ENCODE measurements around the gene ZSWIM4. TPM values are rescaled to one million over a fixed set of nuclear protein-coding genes. Genes with fewer than 3 reads are reported as not detected.

The ZSWIM4 gene
- total and polyA plus RNA-seq, 2 of the 4 experiments (the other 2 are of a cell fraction): 2.2 to 6.2 TPM

- Histone ChIP-seq H3K4me3 (ENCODE audit: insufficient read depth, low read depth, low read length) (no peak overlapping the region), H3K9me3 (ENCODE audit: control insufficient read depth, insufficient read depth, low read length) (no peaks in the 10 kb centered on the region), H3K27me3 (ENCODE audit: control insufficient read depth, insufficient read depth, low read length) (no peaks in the 10 kb centered on the region), H2BK15ac (ENCODE audit: low read depth, low read length) (no peak overlapping the region), H3K18ac (ENCODE audit: low read depth, low read length) (no peak overlapping the region), H3K36me3 (ENCODE audit: control insufficient read depth, insufficient read depth, low read length) (peaks cover 46% of the 10 kb centered on the region), H3K56ac (ENCODE audit: extremely low read depth, insufficient read depth, low read length) (no peak overlapping the region), H3K9ac (ENCODE audit: low read depth, low read length) (peak overlapping the region; percentile 6; the same call in 1 of the 2 replicates), H2AFZ (replicated peaks; ENCODE audit: low read length, poor library complexity) (peak overlapping the region; percentile 67), H3K23ac (ENCODE audit: low read depth, low read length) (peak overlapping the region; percentile 34; the same call in 1 of the 2 replicates), H3K4me2 (ENCODE audit: low read depth, low read length) (peak overlapping the region; percentile 4; the same call in 1 of the 2 replicates), H3K79me1 (ENCODE audit: low read depth in 1 of 2, low read length in 2 of 2) (peaks cover 6 to 58% of the 10 kb centered on the region in 2 experiments; a peak in 3 of 4 replicates), H3K14ac (replicated peaks; ENCODE audit: low read depth, low read length) (0 out of 2 replicates have a peak overlapping the region, but pooled peaks have one; percentile 18), H3K4me1 (ENCODE audit: control insufficient read depth, insufficient read depth, low read length) (peaks cover 31% of the 10 kb centered on the region), H4K8ac (ENCODE audit: low read depth in 2 of 2, low read length in 2 of 2) (peak overlapping the region in 1 of 2 experiments; percentile 37; a peak in 1 of 4 replicates), H2AK5ac (ENCODE audit: low read depth, low read length) (peak overlapping the region; percentile 44), H4K20me1 (ENCODE audit: insufficient read depth, low read length) (peaks cover 87% of the 10 kb centered on the region), H3K9me1 (ENCODE audit: insufficient read depth, low read length) (peaks cover 5% of the 10 kb centered on the region), H4K5ac (ENCODE audit: low read depth, low read length) (no peak overlapping the region), H3K27ac (ENCODE audit: insufficient read depth, low read length) (peak overlapping the region; percentile 20), H2BK5ac (ENCODE audit: low read depth, low read length, poor library complexity, severe bottlenecking) (peak overlapping the region; percentile 26), H2AK9ac (replicated peaks; ENCODE audit: low read depth, low read length, poor library complexity) (peak overlapping the region; percentile 97), H4K91ac (ENCODE audit: insufficient read depth, low read depth, low read length) (no peak overlapping the region), H2BK20ac (ENCODE audit: low read depth, low read length) (no peak overlapping the region), H2BK120ac (ENCODE audit: low read depth, low read length) (no peak overlapping the region), H3K4ac (ENCODE audit: low read depth, low read length) (peak overlapping the region; percentile 46; the same call in 1 of the 2 replicates)
- BruUV-seq (replicated peaks): no TSS peak
- intact Hi-C loops (cut with micrococcal nuclease): no loop called here
- CTCF ChIA-PET: no interaction called here
- ATAC-seq (ENCODE audit: low read depth) (peak; percentile 89), DNase-seq (peak; percentile 86)
- dilution Hi-C loops (cut with HindIII; ENCODE audit: low sequenced_read_pairs, unreplicated experiment): no loop called here
- POLR2A ChIA-PET (ENCODE audit: unreplicated experiment): interaction anchor here (0.8 kb wide), 1 partner anchor 28 kb away, joined by 3 read pairs; no protein-coding TSS in a partner anchor
- TF ChIP-seq RAD21 (IDR thresholded peaks at IDR 0.05; ENCODE audit: low read length) (no peak; the same call in 1 of the 2 replicates), NFE2L2 (IDR thresholded peaks at IDR 0.05; ENCODE audit: low read depth, low read length) (peak; percentile 8; the same call in 1 of the 2 replicates), POLR2A (IDR thresholded peaks at IDR 0.05; ENCODE audit: low read depth, low read length) (peak; percentile 78), USF2 (IDR thresholded peaks at IDR 0.05; ENCODE audit: low read depth, low read length) (peak; percentile 0; the same call in 1 of the 2 replicates), SMC3 (IDR thresholded peaks at IDR 0.05; ENCODE audit: low read depth, low read length) (no peak; the same call in 1 of the 2 replicates), CEBPB (IDR thresholded peaks at IDR 0.05; ENCODE audit: low read depth, low read length) (peak; percentile 85), MAZ (IDR thresholded peaks at IDR 0.05; ENCODE audit: borderline replicate concordance, low read depth, low read length) (peak; percentile 35; the same call in 1 of the 2 replicates), CHD1 (IDR thresholded peaks at IDR 0.05; ENCODE audit: low read depth, low read length) (peak; percentile 7; the same call in 1 of the 2 replicates), CTCF (conservative IDR thresholded peaks at IDR 0.05; ENCODE audit: low read depth, low read length) (peak; percentile 49), FOS (IDR thresholded peaks at IDR 0.05; ENCODE audit: low read depth, low read length) (no peak; the same call in 1 of the 2 replicates)
- WGBS, 2 experiments (ENCODE audit: extremely low coverage in 2 of 2, insufficient read length in 1 of 2): 9% methylated on average over 23 of the region's 59 CpGs; no CpG with 5 or more reads in 1 of the 2 experiments
- in situ Hi-C loops (cut with MboI; ENCODE audit: low sequenced_read_pairs): loop anchor here (25.0 kb wide), 1 partner anchor 1046 kb away; the partner anchor contains the start of genes HOOK2 and JUNB
Observed at GRCh38 chr19:13833330-13834243, 38.3 kb downstream of the ZSWIM4 start.
